ENCODE measurements around the gene TTLL6.

- TF ChIP-seq CTCF (IDR thresholded peaks at IDR 0.05): no peak
- no peak for TF ChIP-seq EP300 (IDR thresholded peaks at IDR 0.05)
- no peak for TF ChIP-seq POLR2AphosphoS5 (IDR thresholded peaks at IDR 0.05)
Measured at GRCh38 chr17:48755356-48755755, 61.7 kb downstream of the TTLL6 start.

All from stomach (tissue), 4 donors.